Measurements from ENCODE around the gene NSMF. TPM values are rescaled to one million over a fixed set of nuclear protein-coding genes. Genes with fewer than 3 reads are reported as not detected.

Gene NSMF
- total and polyA plus RNA-seq, 2 of the 8 experiments (the other 6 are each of a cell fraction or from before 2014, with no cell fraction given), result 56.7 to 65.1 TPM

DNA sequence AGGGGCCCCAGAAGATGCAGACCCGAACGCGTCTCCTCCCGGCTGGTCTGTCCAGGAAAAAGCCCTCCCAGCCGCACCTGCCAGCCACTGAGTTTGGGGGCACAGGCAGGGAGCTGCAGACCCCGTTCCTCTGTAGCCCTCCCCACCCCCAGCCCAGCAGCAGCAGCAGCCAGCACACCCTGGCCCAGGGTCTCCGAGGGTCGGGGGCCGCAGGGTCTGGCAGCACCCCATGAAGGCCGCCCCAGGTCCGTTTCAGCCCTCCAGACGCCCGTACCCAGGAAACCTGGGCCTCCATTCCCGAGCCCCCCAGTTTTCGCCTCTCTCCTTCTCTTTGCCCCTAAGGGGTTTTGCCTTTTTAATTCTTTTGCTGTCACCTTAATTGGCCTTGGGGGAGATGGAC is 55.9 kb downstream of the NSMF start (continued):
- TF ChIP-seq, protein P1, sequence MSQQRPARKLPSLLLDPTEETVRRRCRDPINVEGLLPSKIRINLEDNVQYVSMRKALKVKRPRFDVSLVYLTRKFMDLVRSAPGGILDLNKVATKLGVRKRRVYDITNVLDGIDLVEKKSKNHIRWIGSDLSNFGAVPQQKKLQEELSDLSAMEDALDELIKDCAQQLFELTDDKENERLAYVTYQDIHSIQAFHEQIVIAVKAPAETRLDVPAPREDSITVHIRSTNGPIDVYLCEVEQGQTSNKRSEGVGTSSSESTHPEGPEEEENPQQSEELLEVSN (IDR thresholded peaks at IDR 0.05), result no peak
- TF ChIP-seq SIX5 (IDR thresholded peaks at IDR 0.05; ENCODE audit: low read depth, low read length) (no peak), YY1 (IDR thresholded peaks at IDR 0.05; ENCODE audit: low read depth, low read length) (no peak), SIN3A (conservative IDR thresholded peaks at IDR 0.05 in 1 of 2, IDR thresholded peaks at IDR 0.05 in 1 of 2; ENCODE audit: low read depth in 1 of 2, low read length in 2 of 2) (no peak), SRF (IDR thresholded peaks at IDR 0.05; ENCODE audit: low read depth, low read length) (no peak), SUZ12 (IDR thresholded peaks at IDR 0.05; ENCODE audit: low read length) (no peak), NRF1 (IDR thresholded peaks at IDR 0.05; ENCODE audit: low read depth, low read length) (no peak)

Data from H1 (cell line).